LoVo (cell line): ENCODE data around the gene ZNF467.

Experiments used
- DNase-seq: peaks from one replicate; pipeline ENCODE4 v3.0.0-alpha.2; 2016; ENCODE audit warnings: low spot score

ZNF467 gene

GRCh38 chr7:149785983-149786382, 12.6 kb upstream of the ZNF467 start:
- no peak for DNase-seq

- no peak for DNase-seq
Observed at GRCh38 chr7:149785402-149785801, 12.0 kb upstream of the ZNF467 start.

- DNase-seq: no peak
Observed at GRCh38 chr7:149784251-149784608, 10.8 kb upstream of the ZNF467 start.

GRCh38 chr7:149783386-149784250, 10.2 kb upstream of the ZNF467 start:
- no peak for DNase-seq

GRCh38 chr7:149782682-149783345, 9.4 kb upstream of the ZNF467 start:
- DNase-seq: no peak

GRCh38 chr7:149781921-149782320, 8.5 kb upstream of the ZNF467 start:
- no peak for DNase-seq

- DNase-seq: no peak
Observed at GRCh38 chr7:149780636-149781419, 7.4 kb upstream of the ZNF467 start.

- no peak for DNase-seq
Observed at GRCh38 chr7:149780056-149780455, 6.7 kb upstream of the ZNF467 start.

GRCh38 chr7:149779502-149779805, 6.1 kb upstream of the ZNF467 start:
- DNase-seq: no peak

GRCh38 chr7:149778696-149779501, 5.5 kb upstream of the ZNF467 start:
- no peak for DNase-seq

- DNase-seq: no peak
Observed at GRCh38 chr7:149778327-149778637, 4.9 kb upstream of the ZNF467 start.

GRCh38 chr7:149777551-149778326, 4.4 kb upstream of the ZNF467 start:
- no peak for DNase-seq

- no peak for DNase-seq
Observed at GRCh38 chr7:149776848-149777407, 3.5 kb upstream of the ZNF467 start.

- DNase-seq: no peak
Observed at GRCh38 chr7:149776289-149776688, 2.9 kb upstream of the ZNF467 start.

GRCh38 chr7:149775176-149775556, 1.8 kb upstream of the ZNF467 start:
- no peak for DNase-seq

- DNase-seq: peak; percentile 9
Observed at GRCh38 chr7:149774237-149775175, 1.1 kb upstream of the ZNF467 start.

- peak; percentile 23 for DNase-seq
Observed at GRCh38 chr7:149772956-149773434, 393 bp downstream of the ZNF467 start.

- no peak for DNase-seq
Observed at GRCh38 chr7:149772241-149772955, 990 bp downstream of the ZNF467 start.

GRCh38 chr7:149771720-149772240, 1.6 kb downstream of the ZNF467 start:
- DNase-seq: peak; percentile 93
